SK-N-SH (cell line): ENCODE results near the gene METTL25B. TPM values are rescaled to one million over a fixed set of nuclear protein-coding genes. Genes with fewer than 3 reads are reported as not detected.

Experiments
- CTCF ChIA-PET: fragments of 300-600, 350-600 bp; formaldehyde crosslinking; extraction: SDS; loops from one replicate; lab custom pipeline; 2021; lab: Yijun Ruan, JAX
- POLR2A ChIA-PET: fragments of 350-600 bp; sonication (Branson Sonifier 250); formaldehyde crosslinking; extraction: SDS; loops from one replicate; lab custom pipeline; 2020; ENCODE audit warnings: antibody characterized with exemption, inconsistent platforms; lab: Yijun Ruan, JAX
- DNase-seq: peaks from one replicate; pipeline ENCODE4 v3.0.0; 2012
- H2AFZ ChIP-seq: fragments of 200-600 bp; sonication (generic); 2 replicates; pipeline ENCODE4 v1.8.1; 2016; ENCODE audit warnings: antibody characterized with exemption, mild to moderate bottlenecking, low read depth
- H3F3A ChIP-seq: fragments of 200-600 bp; sonication (generic); replicated peaks from 2 replicates; pipeline ENCODE3; 2016; ENCODE audit warnings: antibody characterized with exemption, mild to moderate bottlenecking; ENCODE audit not compliant: insufficient read depth
- H3K27ac ChIP-seq, 2 experiments: fragments of 200-500 bp in 1 of 2; fragments of 200-600 bp in 1 of 2; sonication (Bioruptor generic) in 1 of 2; sonication (generic), shearing (Covaris generic) in 1 of 2; 2 replicates each; pipeline versions ENCODE4 v1.5.1 to v1.6.1; 2014 to 2016; ENCODE audit warnings: low read depth in 2 of 2, inconsistent platforms in 1 of 2, low read length in 1 of 2, mild to moderate bottlenecking in 1 of 2, mixed read lengths in 1 of 2
- H3K27me3 ChIP-seq: fragments of 200-600 bp; sonication (generic), shearing (Covaris generic); 2 replicates; pipeline ENCODE4 v1.6.1; 2016; ENCODE audit warnings: mixed run types; ENCODE audit not compliant: insufficient read depth
- H3K36me3 ChIP-seq, 2 experiments: fragments of 200-500 bp in 1 of 2; fragments of 200-600 bp in 1 of 2; sonication (Bioruptor generic) in 1 of 2; sonication (generic) in 1 of 2; replicated peaks in 1 of 2; 2 replicates each; pipeline versions ENCODE3 to v1.5.1; 2014 to 2016; ENCODE audit warnings: low read length in 1 of 2, mild to moderate bottlenecking in 1 of 2; ENCODE audit not compliant: insufficient read depth in 2 of 2, control insufficient read depth in 1 of 2
- H3K4me1 ChIP-seq, 2 experiments: fragments of 200-500 bp in 1 of 2; fragments of 200-600 bp in 1 of 2; sonication (Bioruptor generic) in 1 of 2; sonication (generic), shearing (Covaris generic) in 1 of 2; 2 replicates each; pipeline versions ENCODE4 v1.5.1 to v1.6.1; 2014 to 2016; ENCODE audit warnings: low read depth in 1 of 2, low read length in 1 of 2, mixed run types in 1 of 2; ENCODE audit not compliant: insufficient read depth in 2 of 2, control insufficient read depth in 1 of 2
- H3K4me2 ChIP-seq: fragments of 200-600 bp; sonication (generic), shearing (Covaris generic); 2 replicates; pipeline ENCODE4 v1.6.1; 2017; ENCODE audit warnings: mixed run types
- H3K4me3 ChIP-seq, 2 experiments: fragments of 200-500 bp in 1 of 2; fragments of 200-600 bp in 1 of 2; sonication (Bioruptor generic) in 1 of 2; sonication (generic), shearing (Covaris generic) in 1 of 2; 2 replicates each; pipeline versions ENCODE4 v1.5.1 to v1.8.1; 2014 to 2016; ENCODE audit warnings: low read depth in 2 of 2, inconsistent platforms in 1 of 2, low read length in 1 of 2, mild to moderate bottlenecking in 1 of 2, mixed read lengths in 1 of 2, moderate library complexity in 1 of 2
- H3K79me2 ChIP-seq: fragments of 200-600 bp; sonication (generic); 2 replicates; pipeline ENCODE4 v1.8.1; 2017; ENCODE audit warnings: mild to moderate bottlenecking; ENCODE audit not compliant: insufficient read depth
- H3K9ac ChIP-seq: fragments of 200-600 bp; sonication (generic); 2 replicates; pipeline ENCODE4 v1.6.1; 2017; ENCODE audit warnings: mixed run types
- H3K9me2 ChIP-seq: fragments of 200-600 bp; sonication (generic); 2 replicates; pipeline ENCODE4 v1.6.1; 2017; ENCODE audit warnings: mixed run types
- H3K9me3 ChIP-seq: fragments of 200-600 bp; sonication (generic); 2 replicates; pipeline ENCODE4 v1.6.1; 2017; ENCODE audit warnings: mixed run types, mild to moderate bottlenecking, moderate library complexity
- H4K20me1 ChIP-seq: fragments of 200-600 bp; sonication (generic); 2 replicates; pipeline ENCODE4 v1.6.1; 2017; ENCODE audit warnings: mild to moderate bottlenecking, mixed run types; ENCODE audit not compliant: insufficient read depth
- CHD2 ChIP-seq: fragments of 150-350 bp; IDR thresholded peaks from 2 replicates; pipeline ENCODE4 v1.6.1; 2018; ENCODE audit warnings: low read length; ENCODE audit not compliant: partially characterized antibody
- FOXJ3 ChIP-seq: sonication (generic); formaldehyde crosslinking; IDR thresholded peaks from 2 replicates; pipeline ENCODE4 v1.5.1; 2020; ENCODE audit warnings: mild to moderate bottlenecking, missing genetic modification reagents
- FOXM1 ChIP-seq: IDR thresholded peaks from 2 replicates; pipeline ENCODE4 v1.4.0; 2012; ENCODE audit warnings: low read depth, mild to moderate bottlenecking
- GABPA ChIP-seq: IDR thresholded peaks from 2 replicates; pipeline ENCODE4 v1.4.0; 2012; ENCODE audit warnings: low read depth, mild to moderate bottlenecking
- GATA2 ChIP-seq: sonication (generic); formaldehyde crosslinking; IDR thresholded peaks from 2 replicates; pipeline ENCODE4 v1.5.0; 2020; ENCODE audit warnings: mild to moderate bottlenecking, missing genetic modification reagents
- JUND ChIP-seq: IDR thresholded peaks from 2 replicates; pipeline ENCODE4 v1.4.0; 2012
- MXI1 ChIP-seq: IDR thresholded peaks from 2 replicates; pipeline ENCODE4 v1.6.1; 2012; ENCODE audit warnings: mild to moderate bottlenecking, low read depth, low read length, improper control_type of control experiment
- NFIC ChIP-seq: IDR thresholded peaks from 2 replicates; pipeline ENCODE4 v1.4.0; 2012; ENCODE audit warnings: borderline replicate concordance
- NRF1 ChIP-seq: IDR thresholded peaks from 2 replicates; pipeline ENCODE4 v1.6.1; 2012; ENCODE audit warnings: low read depth, mild to moderate bottlenecking, low read length
- POLR2AphosphoS5 ChIP-seq: IDR thresholded peaks from 2 replicates; pipeline ENCODE4 v1.6.1; 2012; ENCODE audit warnings: low read depth, low read length
- RAD21 ChIP-seq: IDR thresholded peaks from 2 replicates; pipeline ENCODE4 v1.6.1; 2012; ENCODE audit warnings: mild to moderate bottlenecking, low read length
- RCOR1 ChIP-seq: fragments of 150-350 bp; IDR thresholded peaks from 2 replicates; pipeline ENCODE4 v1.6.1; 2017; ENCODE audit warnings: antibody characterized with exemption, low read length
- RFX5 ChIP-seq: IDR thresholded peaks from 2 replicates; pipeline ENCODE4 v1.6.1; 2012; ENCODE audit warnings: mild to moderate bottlenecking, improper control_type of control experiment, low read length
- RXRA ChIP-seq: IDR thresholded peaks from 2 replicates; pipeline ENCODE4 v1.4.0; 2012; ENCODE audit warnings: low read depth, mild to moderate bottlenecking, borderline replicate concordance
- SIN3A ChIP-seq: IDR thresholded peaks from 2 replicates; pipeline ENCODE4 v1.6.1; 2012; ENCODE audit warnings: low read depth, mild to moderate bottlenecking, low read length, moderate library complexity, borderline replicate concordance
- TAF1 ChIP-seq: IDR thresholded peaks from 2 replicates; pipeline ENCODE4 v1.6.1; 2012; ENCODE audit warnings: low read depth, mild to moderate bottlenecking, low read length, moderate library complexity, borderline replicate concordance
- TCF12 ChIP-seq: IDR thresholded peaks from 2 replicates; pipeline ENCODE4 v1.4.0; 2012
- YY1 ChIP-seq: IDR thresholded peaks from 2 replicates; pipeline ENCODE4 v1.4.0; 2012; ENCODE audit warnings: low read depth, mild to moderate bottlenecking
- WGBS: methylation state at CpG from one replicate; pipeline ENCODE4 v1.1.6; 2017; ENCODE audit warnings: low lambda C conversion rate; 5-methylcytosine and 5-hydroxymethylcytosine counted together
- polyA plus RNA-seq, 3 experiments: library from polyadenylated mRNA; depleted of rRNA; stranded (reverse); fragments of >200 nt; gene quantifications; 2 replicates each; pipeline ENCODE4 v1.2.3, GENCODE V29; 2012
- TF ChIP-seq, protein P1 (sequence below): IDR thresholded peaks from 2 replicates; pipeline ENCODE4 v1.4.0; 2012; ENCODE audit warnings: low read depth
- TF ChIP-seq, protein P2 (sequence below): fragments of 150-350 bp; IDR thresholded peaks from 2 replicates; pipeline ENCODE4 v1.6.1; 2017; ENCODE audit warnings: antibody characterized with exemption, low read length, low read depth, borderline replicate concordance
- TF ChIP-seq, protein P3 (sequence below): IDR thresholded peaks from 2 replicates; pipeline ENCODE4 v1.6.1; 2012; ENCODE audit warnings: mild to moderate bottlenecking, low read depth, low read length, moderate library complexity
- TF ChIP-seq, protein P4 (sequence below): fragments of 200-600 bp; sonication (generic); IDR thresholded peaks from 2 replicates; pipeline ENCODE4 v1.6.1; 2017; ENCODE audit warnings: antibody characterized with exemption, mild to moderate bottlenecking, moderate library complexity
- TF ChIP-seq, protein P5 (sequence below): IDR thresholded peaks from 2 replicates; pipeline ENCODE4 v1.4.0; 2012; ENCODE audit warnings: low read depth, borderline replicate concordance

Gene METTL25B
- polyA plus RNA-seq, 1 of the 3 experiments (the other 2 are of a cell fraction) = 20.1 TPM

DNA sequence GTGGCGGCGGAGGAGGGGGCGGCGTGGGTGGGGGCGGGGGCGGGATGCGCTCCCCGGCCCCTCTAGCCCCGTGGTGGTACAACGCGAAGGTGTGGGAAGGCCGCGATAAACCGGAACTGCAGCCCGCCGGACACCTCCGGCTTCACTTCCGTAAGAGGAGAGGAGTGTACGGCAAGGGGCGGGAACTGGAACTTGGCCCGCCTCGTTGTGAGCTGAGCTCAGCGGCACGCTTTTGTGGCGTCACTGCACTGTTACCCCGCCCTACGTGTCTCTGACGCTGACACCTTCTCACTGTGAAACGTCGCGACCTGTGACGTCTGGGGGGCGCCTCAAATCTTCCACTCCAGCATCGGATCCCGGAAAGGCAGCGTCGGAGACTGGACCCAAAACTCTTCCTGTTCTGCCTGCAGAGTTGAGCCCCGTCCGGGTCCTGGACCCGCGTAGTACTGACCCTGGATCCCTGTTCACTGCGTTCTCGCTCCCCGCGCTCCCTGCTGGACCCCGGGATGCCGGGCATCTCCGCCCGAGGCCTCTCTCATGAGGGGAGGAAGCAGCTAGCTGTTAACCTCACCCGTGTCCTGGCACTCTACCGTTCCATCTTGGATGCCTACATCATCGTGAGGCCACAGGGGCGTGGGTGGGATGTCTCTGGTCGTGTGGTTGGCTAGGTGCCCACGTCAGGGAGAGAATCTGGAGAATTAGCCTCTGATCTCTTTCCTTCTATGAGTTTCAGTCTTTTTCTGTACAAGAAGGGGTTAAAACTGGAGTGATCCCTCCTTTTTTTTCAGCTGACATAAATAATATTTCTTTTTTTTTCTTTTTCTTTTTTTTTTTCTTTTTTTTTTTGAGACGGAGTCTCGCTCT is 562 bp downstream of the METTL25B start, which contains the start of gene ISG20L2 (continued):
- TF ChIP-seq NRF1 = no peak
- TF ChIP-seq, protein P1, sequence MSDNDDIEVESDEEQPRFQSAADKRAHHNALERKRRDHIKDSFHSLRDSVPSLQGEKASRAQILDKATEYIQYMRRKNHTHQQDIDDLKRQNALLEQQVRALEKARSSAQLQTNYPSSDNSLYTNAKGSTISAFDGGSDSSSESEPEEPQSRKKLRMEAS = peak; percentile 47
- peak; percentile 57 for TF ChIP-seq CHD2
- TF ChIP-seq, protein P2, sequence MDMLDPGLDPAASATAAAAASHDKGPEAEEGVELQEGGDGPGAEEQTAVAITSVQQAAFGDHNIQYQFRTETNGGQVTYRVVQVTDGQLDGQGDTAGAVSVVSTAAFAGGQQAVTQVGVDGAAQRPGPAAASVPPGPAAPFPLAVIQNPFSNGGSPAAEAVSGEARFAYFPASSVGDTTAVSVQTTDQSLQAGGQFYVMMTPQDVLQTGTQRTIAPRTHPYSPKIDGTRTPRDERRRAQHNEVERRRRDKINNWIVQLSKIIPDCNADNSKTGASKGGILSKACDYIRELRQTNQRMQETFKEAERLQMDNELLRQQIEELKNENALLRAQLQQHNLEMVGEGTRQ = no peak
- TF ChIP-seq YY1 = no peak
- TF ChIP-seq SIN3A = no peak
- TF ChIP-seq RFX5 = no peak
- peak; percentile 65 for TF ChIP-seq POLR2AphosphoS5
- no peak for TF ChIP-seq FOXM1
- TF ChIP-seq JUND = no peak
- peak; percentile 75; the same call in 1 of the 2 replicates for TF ChIP-seq MXI1
- TF ChIP-seq RXRA = no peak
- no peak for TF ChIP-seq TCF12

DNA sequence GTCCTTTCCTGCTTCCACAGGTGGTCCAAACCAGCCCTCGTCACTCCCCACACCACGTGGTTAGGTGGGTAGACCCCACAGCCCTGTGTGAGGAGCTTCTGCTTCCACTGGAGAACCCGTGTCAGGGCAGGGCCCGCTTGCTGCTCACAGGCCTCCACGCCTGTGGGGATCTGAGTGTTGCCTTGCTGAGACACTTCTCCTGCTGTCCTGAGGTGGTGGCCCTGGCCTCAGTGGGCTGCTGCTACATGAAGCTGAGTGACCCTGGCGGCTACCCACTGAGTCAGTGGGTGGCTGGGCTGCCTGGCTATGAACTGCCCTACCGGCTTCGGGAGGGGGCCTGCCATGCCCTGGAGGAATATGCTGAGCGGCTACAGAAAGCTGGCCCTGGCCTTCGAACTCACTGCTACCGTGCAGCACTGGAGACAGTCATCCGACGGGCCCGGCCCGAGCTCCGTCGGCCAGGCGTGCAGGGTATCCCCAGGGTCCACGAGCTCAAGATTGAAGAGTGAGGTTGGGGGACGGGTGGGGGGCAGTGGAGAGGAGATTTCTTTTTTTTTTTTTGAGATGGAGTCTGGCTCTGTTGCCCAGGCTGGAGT is 5.8 kb downstream of the METTL25B start:
- Histone ChIP-seq H3K36me3 (peaks cover 13 to 49% of the 10 kb centered on the region in 2 experiments), H3K4me2 (no peak overlapping the region), H3K4me3 (no peak overlapping the region), H4K20me1 (no peaks in the 10 kb centered on the region), H3K9ac (no peak overlapping the region), H3K79me2 (peaks cover 23% of the 10 kb centered on the region), H2AFZ (no peak overlapping the region), H3K27ac (no peak overlapping the region; a peak in 1 of 4 replicates), H3K27me3 (no peaks in the 10 kb centered on the region), H3F3A (no peaks in the 10 kb centered on the region), H3K9me3 (no peaks in the 10 kb centered on the region), H3K4me1 (peaks cover 0 to 19% of the 10 kb centered on the region in 2 experiments; a peak in 3 of 4 replicates), H3K9me2 (no peaks in the 10 kb centered on the region)
- POLR2A ChIA-PET = interaction anchor here (3.4 kb wide), 1 partner anchor 45 kb away, joined by 7 read pairs; no protein-coding TSS in a partner anchor
- DNase-seq = no peak
- 96% methylated on average over 13 of the region's 20 CpGs for whole genome bisulfite sequencing
- CTCF ChIA-PET = interaction anchor here (1.0 to 38.0 kb wide), 2 partner anchors 8 to 39 kb away, joined by 6 to 2702 read pairs; partner anchors contain the start of genes CRABP2 and NES
- TF ChIP-seq GATA2 (CRISPR knock-in tag) (no peak), FOXJ3 (CRISPR knock-in tag) (no peak), NFIC (no peak), MXI1 (no peak), RCOR1 (no peak), GABPA (no peak), CHD2 (no peak), POLR2AphosphoS5 (no peak), RFX5 (no peak), TAF1 (no peak), SIN3A (no peak), RAD21 (no peak), TCF12 (no peak)
- TF ChIP-seq, protein P3, sequence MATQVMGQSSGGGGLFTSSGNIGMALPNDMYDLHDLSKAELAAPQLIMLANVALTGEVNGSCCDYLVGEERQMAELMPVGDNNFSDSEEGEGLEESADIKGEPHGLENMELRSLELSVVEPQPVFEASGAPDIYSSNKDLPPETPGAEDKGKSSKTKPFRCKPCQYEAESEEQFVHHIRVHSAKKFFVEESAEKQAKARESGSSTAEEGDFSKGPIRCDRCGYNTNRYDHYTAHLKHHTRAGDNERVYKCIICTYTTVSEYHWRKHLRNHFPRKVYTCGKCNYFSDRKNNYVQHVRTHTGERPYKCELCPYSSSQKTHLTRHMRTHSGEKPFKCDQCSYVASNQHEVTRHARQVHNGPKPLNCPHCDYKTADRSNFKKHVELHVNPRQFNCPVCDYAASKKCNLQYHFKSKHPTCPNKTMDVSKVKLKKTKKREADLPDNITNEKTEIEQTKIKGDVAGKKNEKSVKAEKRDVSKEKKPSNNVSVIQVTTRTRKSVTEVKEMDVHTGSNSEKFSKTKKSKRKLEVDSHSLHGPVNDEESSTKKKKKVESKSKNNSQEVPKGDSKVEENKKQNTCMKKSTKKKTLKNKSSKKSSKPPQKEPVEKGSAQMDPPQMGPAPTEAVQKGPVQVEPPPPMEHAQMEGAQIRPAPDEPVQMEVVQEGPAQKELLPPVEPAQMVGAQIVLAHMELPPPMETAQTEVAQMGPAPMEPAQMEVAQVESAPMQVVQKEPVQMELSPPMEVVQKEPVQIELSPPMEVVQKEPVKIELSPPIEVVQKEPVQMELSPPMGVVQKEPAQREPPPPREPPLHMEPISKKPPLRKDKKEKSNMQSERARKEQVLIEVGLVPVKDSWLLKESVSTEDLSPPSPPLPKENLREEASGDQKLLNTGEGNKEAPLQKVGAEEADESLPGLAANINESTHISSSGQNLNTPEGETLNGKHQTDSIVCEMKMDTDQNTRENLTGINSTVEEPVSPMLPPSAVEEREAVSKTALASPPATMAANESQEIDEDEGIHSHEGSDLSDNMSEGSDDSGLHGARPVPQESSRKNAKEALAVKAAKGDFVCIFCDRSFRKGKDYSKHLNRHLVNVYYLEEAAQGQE = no peak
- TF ChIP-seq, protein P4, sequence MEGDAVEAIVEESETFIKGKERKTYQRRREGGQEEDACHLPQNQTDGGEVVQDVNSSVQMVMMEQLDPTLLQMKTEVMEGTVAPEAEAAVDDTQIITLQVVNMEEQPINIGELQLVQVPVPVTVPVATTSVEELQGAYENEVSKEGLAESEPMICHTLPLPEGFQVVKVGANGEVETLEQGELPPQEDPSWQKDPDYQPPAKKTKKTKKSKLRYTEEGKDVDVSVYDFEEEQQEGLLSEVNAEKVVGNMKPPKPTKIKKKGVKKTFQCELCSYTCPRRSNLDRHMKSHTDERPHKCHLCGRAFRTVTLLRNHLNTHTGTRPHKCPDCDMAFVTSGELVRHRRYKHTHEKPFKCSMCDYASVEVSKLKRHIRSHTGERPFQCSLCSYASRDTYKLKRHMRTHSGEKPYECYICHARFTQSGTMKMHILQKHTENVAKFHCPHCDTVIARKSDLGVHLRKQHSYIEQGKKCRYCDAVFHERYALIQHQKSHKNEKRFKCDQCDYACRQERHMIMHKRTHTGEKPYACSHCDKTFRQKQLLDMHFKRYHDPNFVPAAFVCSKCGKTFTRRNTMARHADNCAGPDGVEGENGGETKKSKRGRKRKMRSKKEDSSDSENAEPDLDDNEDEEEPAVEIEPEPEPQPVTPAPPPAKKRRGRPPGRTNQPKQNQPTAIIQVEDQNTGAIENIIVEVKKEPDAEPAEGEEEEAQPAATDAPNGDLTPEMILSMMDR = no peak
- TF ChIP-seq, protein P5, sequence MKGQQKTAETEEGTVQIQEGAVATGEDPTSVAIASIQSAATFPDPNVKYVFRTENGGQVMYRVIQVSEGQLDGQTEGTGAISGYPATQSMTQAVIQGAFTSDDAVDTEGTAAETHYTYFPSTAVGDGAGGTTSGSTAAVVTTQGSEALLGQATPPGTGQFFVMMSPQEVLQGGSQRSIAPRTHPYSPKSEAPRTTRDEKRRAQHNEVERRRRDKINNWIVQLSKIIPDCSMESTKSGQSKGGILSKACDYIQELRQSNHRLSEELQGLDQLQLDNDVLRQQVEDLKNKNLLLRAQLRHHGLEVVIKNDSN = no peak
- TF ChIP-seq, protein P1 = no peak
